WERI-Rb-1 (cell line): Measurements from ENCODE around the gene NR4A1.

Source experiments
- DNase-seq: peaks from one replicate; pipeline ENCODE4 v3.0.0-alpha.2; 2020
- H3K27ac ChIP-seq: fragments of 250-450 bp; sonication (Bioruptor Pico); 2 replicates; pipeline ENCODE4 v1.5.1; 2020; ENCODE audit warnings: mild to moderate bottlenecking, moderate library complexity
- H3K27me3 ChIP-seq: fragments of 250-450 bp; sonication (Bioruptor Pico); 2 replicates; pipeline ENCODE4 v1.5.1; 2021; ENCODE audit warnings: mild to moderate bottlenecking, low read depth, moderate library complexity; ENCODE audit not compliant: insufficient read depth, severe bottlenecking
- H3K36me3 ChIP-seq: fragments of 250-450 bp; sonication (Bioruptor Pico); 2 replicates; pipeline ENCODE4 v1.5.1; 2020; ENCODE audit warnings: mild to moderate bottlenecking, moderate library complexity
- H3K4me3 ChIP-seq: 2 replicates; pipeline ENCODE4 v1.5.1; 2011; ENCODE audit warnings: low read depth, mild to moderate bottlenecking, control low read depth, low read length
- H3K9me3 ChIP-seq: fragments of 250-450 bp; sonication (Bioruptor Pico); 2 replicates; pipeline ENCODE4 v1.5.1; 2021; ENCODE audit warnings: mild to moderate bottlenecking, moderate library complexity; ENCODE audit not compliant: severe bottlenecking
- TF ChIP-seq, protein P1 (sequence below): IDR thresholded peaks from 2 replicates; pipeline ENCODE4 v1.5.1; 2011; ENCODE audit warnings: low read depth, mild to moderate bottlenecking, control low read depth, inconsistent platforms, low read length

NR4A1 gene

GRCh38 chr12:52049286-52049685, 2.0 kb upstream of the NR4A1 start:
- no peak overlapping the region for H3K27ac ChIP-seq
- TF ChIP-seq, protein P1, sequence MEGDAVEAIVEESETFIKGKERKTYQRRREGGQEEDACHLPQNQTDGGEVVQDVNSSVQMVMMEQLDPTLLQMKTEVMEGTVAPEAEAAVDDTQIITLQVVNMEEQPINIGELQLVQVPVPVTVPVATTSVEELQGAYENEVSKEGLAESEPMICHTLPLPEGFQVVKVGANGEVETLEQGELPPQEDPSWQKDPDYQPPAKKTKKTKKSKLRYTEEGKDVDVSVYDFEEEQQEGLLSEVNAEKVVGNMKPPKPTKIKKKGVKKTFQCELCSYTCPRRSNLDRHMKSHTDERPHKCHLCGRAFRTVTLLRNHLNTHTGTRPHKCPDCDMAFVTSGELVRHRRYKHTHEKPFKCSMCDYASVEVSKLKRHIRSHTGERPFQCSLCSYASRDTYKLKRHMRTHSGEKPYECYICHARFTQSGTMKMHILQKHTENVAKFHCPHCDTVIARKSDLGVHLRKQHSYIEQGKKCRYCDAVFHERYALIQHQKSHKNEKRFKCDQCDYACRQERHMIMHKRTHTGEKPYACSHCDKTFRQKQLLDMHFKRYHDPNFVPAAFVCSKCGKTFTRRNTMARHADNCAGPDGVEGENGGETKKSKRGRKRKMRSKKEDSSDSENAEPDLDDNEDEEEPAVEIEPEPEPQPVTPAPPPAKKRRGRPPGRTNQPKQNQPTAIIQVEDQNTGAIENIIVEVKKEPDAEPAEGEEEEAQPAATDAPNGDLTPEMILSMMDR, result no peak

DNA sequence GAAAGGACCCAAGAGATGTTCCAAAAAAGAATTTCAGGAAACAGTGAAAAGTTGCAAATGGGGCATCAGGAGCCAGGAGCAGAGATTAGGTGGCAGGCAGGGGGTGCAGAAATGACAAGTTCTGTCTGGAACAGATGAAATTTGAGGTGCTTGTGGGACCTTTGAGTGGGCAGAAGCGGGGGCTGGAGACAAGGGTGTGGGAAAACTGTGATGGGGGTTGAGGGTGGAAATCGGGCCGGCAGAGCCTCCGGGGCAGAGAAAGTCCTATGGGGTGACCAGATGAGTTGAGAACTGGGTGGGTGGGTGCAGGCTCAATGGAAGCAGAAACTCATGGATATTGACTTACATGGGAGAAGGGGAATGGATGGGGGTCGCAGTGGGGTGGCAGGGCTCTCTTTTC, 1.6 kb upstream of the NR4A1 start:
- Histone ChIP-seq H3K27me3 (no peaks in the 10 kb centered on the region), H3K4me3 (no peak overlapping the region), H3K9me3 (no peaks in the 10 kb centered on the region), H3K27ac (no peak overlapping the region), H3K36me3 (peaks cover 5% of the 10 kb centered on the region)
- DNase-seq, result no peak
- TF ChIP-seq, protein P1, result no peak

More at GRCh38 chr12:52049286-52049685, 2.0 kb upstream of the NR4A1 start:
- Histone ChIP-seq H3K36me3 (peaks cover under 1% of the 10 kb centered on the region), H3K9me3 (no peaks in the 10 kb centered on the region), H3K27me3 (no peaks in the 10 kb centered on the region), H3K4me3 (no peak overlapping the region)
- DNase-seq, result no peak

- Histone ChIP-seq H3K36me3 (peaks cover 10% of the 10 kb centered on the region), H3K9me3 (no peaks in the 10 kb centered on the region), H3K4me3 (peak overlapping the region; percentile 51), H3K27me3 (no peaks in the 10 kb centered on the region), H3K27ac (peak overlapping the region; percentile 89)
- no peak for DNase-seq
- TF ChIP-seq, protein P1, result no peak
Observed at GRCh38 chr12:52050116-52050757, 1.0 kb upstream of the NR4A1 start.

GRCh38 chr12:52052468-52053186, 1.4 kb downstream of the NR4A1 start:
- Histone ChIP-seq H3K9me3 (no peaks in the 10 kb centered on the region), H3K4me3 (no peak overlapping the region), H3K27ac (no peak overlapping the region), H3K36me3 (peaks cover 24% of the 10 kb centered on the region), H3K27me3 (no peaks in the 10 kb centered on the region)
- no peak for DNase-seq
- TF ChIP-seq, protein P1, result no peak

- H3K27ac ChIP-seq, result no peak overlapping the region
- H3K9me3 ChIP-seq, result no peaks in the 10 kb centered on the region
- peaks cover 31% of the 10 kb centered on the region for H3K36me3 ChIP-seq
- DNase-seq, result no peak
- H3K4me3 ChIP-seq, result no peak overlapping the region
- TF ChIP-seq, protein P1, result no peak
- H3K27me3 ChIP-seq, result no peaks in the 10 kb centered on the region
Observed at GRCh38 chr12:52053536-52054209, 2.4 kb downstream of the NR4A1 start.
